ENCODE data around the gene IKZF2. TPM values are rescaled to one million over a fixed set of nuclear protein-coding genes. Genes with fewer than 3 reads are reported as not detected.

IKZF2 gene
- total and polyA plus RNA-seq, 9 of the 15 experiments (the other 6 are each of a cell fraction or from before 2014, with no cell fraction given) = 0.04 to 0.54 (median 0.22) TPM

- Histone ChIP-seq H2AFZ (ENCODE audit: low read depth, low read length) (no peak overlapping the region), H3K9me1 (ENCODE audit: control insufficient read depth, insufficient read depth, low read length) (no peaks in the 10 kb centered on the region)
Observed at GRCh38 chr2:213001297-213001910, 150.0 kb downstream of the IKZF2 start.

More at GRCh38 chr2:213001297-213001910, 150.0 kb downstream of the IKZF2 start:
- ATAC-seq = no peak
- no peak for FAIRE-seq
- Histone ChIP-seq H3K4me3 (no peak overlapping the region), H3K79me2 (ENCODE audit: control insufficient read depth, insufficient read depth, low read length) (no peaks in the 10 kb centered on the region), H3K9me3 (replicated peaks; ENCODE audit: control insufficient read depth, insufficient read depth, low read depth, low read length) (no peaks in the 10 kb centered on the region), H3K4me1 (replicated peaks in 1 of 2; ENCODE audit: control insufficient read depth in 2 of 2, insufficient read depth in 2 of 2, low read length in 2 of 2) (no peaks in the 10 kb centered on the region), H3K27ac (ENCODE audit: extremely low read depth, low read depth, low read length) (no peak overlapping the region), H3K36me3 (ENCODE audit: control insufficient read depth, insufficient read depth, low read length) (no peaks in the 10 kb centered on the region), H3K9ac (ENCODE audit: insufficient read depth in 1 of 2, low read depth in 2 of 2, low read length in 2 of 2) (no peak overlapping the region), H3K27me3 (ENCODE audit: control insufficient read depth in 2 of 2, insufficient read depth in 2 of 2, low read length in 2 of 2) (no peaks in the 10 kb centered on the region), H3K4me2 (ENCODE audit: insufficient read depth, low read length) (no peak overlapping the region), H4K20me1 (replicated peaks; ENCODE audit: control insufficient read depth, insufficient read depth, low read length) (no peaks in the 10 kb centered on the region)
- TF ChIP-seq MYNN (IDR thresholded peaks at IDR 0.05) (no peak), MYNN (CRISPR knock-in tag; IDR thresholded peaks at IDR 0.05) (no peak), STAT5A (IDR thresholded peaks at IDR 0.05; ENCODE audit: borderline replicate concordance, low read length) (no peak), IFI16 (CRISPR knock-in tag; IDR thresholded peaks at IDR 0.05) (no peak), GATAD2B (IDR thresholded peaks at IDR 0.05; ENCODE audit: borderline replicate concordance) (no peak), WHSC1 (IDR thresholded peaks at IDR 0.05; ENCODE audit: low read length) (no peak), PTTG1 (tag; IDR thresholded peaks at IDR 0.05; ENCODE audit: low read depth) (no peak), ZBTB17 (CRISPR knock-in tag; IDR thresholded peaks at IDR 0.05) (no peak), NCOR1 (IDR thresholded peaks at IDR 0.05) (no peak), DIDO1 (tag; IDR thresholded peaks at IDR 0.05; ENCODE audit: low read depth) (no peak), BDP1 (IDR thresholded peaks at IDR 0.05; ENCODE audit: insufficient read depth, insufficient read length) (no peak), ZBTB2 (IDR thresholded peaks at IDR 0.05) (no peak), CTCFL (IDR thresholded peaks at IDR 0.05; ENCODE audit: borderline replicate concordance, insufficient read depth, low read depth, low read length, poor library complexity, severe bottlenecking) (no peak), MEIS2 (IDR thresholded peaks at IDR 0.05; ENCODE audit: partially characterized antibody) (no peak), RBFOX2 (IDR thresholded peaks at IDR 0.05; ENCODE audit: low read depth, low read length) (no peak), GMEB1 (CRISPR knock-in tag; IDR thresholded peaks at IDR 0.05) (no peak), ERF (CRISPR knock-in tag; IDR thresholded peaks at IDR 0.05) (no peak), RBM39 (optimal IDR thresholded peaks at IDR 0.05; ENCODE audit: low read depth, low read length) (no peak), BRF1 (IDR thresholded peaks at IDR 0.05; ENCODE audit: borderline replicate concordance, extremely low read depth, insufficient read length) (no peak), TAF9B (IDR thresholded peaks at IDR 0.05; ENCODE audit: partially characterized antibody) (no peak), BRCA1 (IDR thresholded peaks at IDR 0.05) (no peak), BRCA1 (CRISPR knock-in tag; IDR thresholded peaks at IDR 0.05) (no peak)
- no TSS peak for BruUV-seq (replicated peaks)
- WGBS (ENCODE audit: insufficient coverage, low coverage, missing lambda C conversion rate) = 7% methylated on average over 3 of the region's 3 CpGs
- CTCF ChIA-PET (ENCODE audit: low intra/inter-chr PET ratio) = no interaction called here
- intact Hi-C loops (cut with micrococcal nuclease) (no loop called here), in situ Hi-C loops (cut with MboI) (no loop called here)
- DNase-seq (ENCODE audit: extremely low read depth in 1 of 4, low spot score in 3 of 4) = no peak
- POLR2A ChIA-PET = no interaction called here
